Measurements from ENCODE around the gene FBXO4.

- no peak for TF ChIP-seq POLR2A (IDR thresholded peaks at IDR 0.05)
- TF ChIP-seq CTCF (IDR thresholded peaks at IDR 0.05): no peak
Measured at GRCh38 chr5:41935544-41935943, 10.5 kb downstream of the FBXO4 start.
